HEK293 (cell line): ENCODE data around the gene ETV6.

ENCODE experiments used
- GLIS2 ChIP-seq: fragments of 450-650 bp; formaldehyde crosslinking; IDR thresholded peaks from 2 replicates; pipeline ENCODE4 v1.5.1; 2016; ENCODE audit warnings: missing biosample characterization, missing genetic modification characterization
- OVOL3 ChIP-seq: fragments of 450-650 bp; formaldehyde crosslinking; IDR thresholded peaks from 2 replicates; pipeline ENCODE4 v1.5.1; 2016; ENCODE audit warnings: missing biosample characterization, missing genetic modification characterization
- YY1 ChIP-seq: fragments of 450-650 bp; formaldehyde crosslinking; IDR thresholded peaks from 2 replicates; pipeline ENCODE4 v1.5.1; 2018; ENCODE audit warnings: missing biosample characterization, missing genetic modification characterization
- ZNF121 ChIP-seq: fragments of 450-650 bp; formaldehyde crosslinking; IDR thresholded peaks from 2 replicates; pipeline ENCODE4 v1.5.1; 2016; ENCODE audit warnings: missing biosample characterization, missing genetic modification characterization
- ZNF654 ChIP-seq: fragments of 450-650 bp; formaldehyde crosslinking; IDR thresholded peaks from 2 replicates; pipeline ENCODE4 v1.5.1; 2016; ENCODE audit warnings: low read depth, missing biosample characterization, missing genetic modification characterization
- ZNF837 ChIP-seq: fragments of 450-650 bp; formaldehyde crosslinking; IDR thresholded peaks from 2 replicates; pipeline ENCODE4 v1.5.1; 2016; ENCODE audit warnings: missing biosample characterization, missing genetic modification characterization
- TF ChIP-seq, protein P1 (sequence below): fragments of 450-650 bp; formaldehyde crosslinking; IDR thresholded peaks from 2 replicates; pipeline ENCODE4 v1.5.1; 2016; ENCODE audit warnings: missing biosample characterization, missing genetic modification characterization, borderline replicate concordance
- TF ChIP-seq, protein P2 (sequence below): fragments of 450-650 bp; formaldehyde crosslinking; IDR thresholded peaks from 2 replicates; pipeline ENCODE4 v1.5.1; 2016; ENCODE audit warnings: missing biosample characterization, missing genetic modification characterization
- TF ChIP-seq, protein P3 (sequence below): fragments of 450-650 bp; formaldehyde crosslinking; IDR thresholded peaks from 2 replicates; pipeline ENCODE4 v1.5.1; 2016; ENCODE audit warnings: missing biosample characterization, missing genetic modification characterization

DNA sequence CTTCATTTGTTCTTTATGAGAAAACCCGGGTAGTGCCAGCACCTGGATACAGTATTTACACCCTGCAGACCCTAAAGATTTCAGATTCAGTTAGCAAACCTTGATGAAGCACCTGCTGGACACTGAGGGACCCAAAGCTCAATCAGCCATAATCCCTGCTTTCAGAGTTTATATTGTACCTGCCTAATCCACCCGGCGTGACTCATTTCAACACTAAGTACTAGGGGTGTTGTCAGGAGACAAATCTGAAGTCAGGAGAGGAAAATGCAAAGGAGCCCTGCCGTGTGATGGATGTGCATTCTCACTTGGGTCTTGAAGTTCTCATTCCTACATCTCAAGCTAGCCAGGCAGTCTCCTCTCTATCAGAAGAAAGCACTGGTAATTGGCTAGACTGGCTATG is 244.5 kb downstream of the ETV6 start:
- TF ChIP-seq OVOL3 (tag by site-specific recombination) (no peak), ZNF837 (tag by site-specific recombination) (no peak), ZNF121 (tag by site-specific recombination) (no peak), GLIS2 (tag by site-specific recombination) (no peak), ZNF654 (tag by site-specific recombination) (no peak), YY1 (tag by site-specific recombination) (no peak)
- TF ChIP-seq, protein P1, sequence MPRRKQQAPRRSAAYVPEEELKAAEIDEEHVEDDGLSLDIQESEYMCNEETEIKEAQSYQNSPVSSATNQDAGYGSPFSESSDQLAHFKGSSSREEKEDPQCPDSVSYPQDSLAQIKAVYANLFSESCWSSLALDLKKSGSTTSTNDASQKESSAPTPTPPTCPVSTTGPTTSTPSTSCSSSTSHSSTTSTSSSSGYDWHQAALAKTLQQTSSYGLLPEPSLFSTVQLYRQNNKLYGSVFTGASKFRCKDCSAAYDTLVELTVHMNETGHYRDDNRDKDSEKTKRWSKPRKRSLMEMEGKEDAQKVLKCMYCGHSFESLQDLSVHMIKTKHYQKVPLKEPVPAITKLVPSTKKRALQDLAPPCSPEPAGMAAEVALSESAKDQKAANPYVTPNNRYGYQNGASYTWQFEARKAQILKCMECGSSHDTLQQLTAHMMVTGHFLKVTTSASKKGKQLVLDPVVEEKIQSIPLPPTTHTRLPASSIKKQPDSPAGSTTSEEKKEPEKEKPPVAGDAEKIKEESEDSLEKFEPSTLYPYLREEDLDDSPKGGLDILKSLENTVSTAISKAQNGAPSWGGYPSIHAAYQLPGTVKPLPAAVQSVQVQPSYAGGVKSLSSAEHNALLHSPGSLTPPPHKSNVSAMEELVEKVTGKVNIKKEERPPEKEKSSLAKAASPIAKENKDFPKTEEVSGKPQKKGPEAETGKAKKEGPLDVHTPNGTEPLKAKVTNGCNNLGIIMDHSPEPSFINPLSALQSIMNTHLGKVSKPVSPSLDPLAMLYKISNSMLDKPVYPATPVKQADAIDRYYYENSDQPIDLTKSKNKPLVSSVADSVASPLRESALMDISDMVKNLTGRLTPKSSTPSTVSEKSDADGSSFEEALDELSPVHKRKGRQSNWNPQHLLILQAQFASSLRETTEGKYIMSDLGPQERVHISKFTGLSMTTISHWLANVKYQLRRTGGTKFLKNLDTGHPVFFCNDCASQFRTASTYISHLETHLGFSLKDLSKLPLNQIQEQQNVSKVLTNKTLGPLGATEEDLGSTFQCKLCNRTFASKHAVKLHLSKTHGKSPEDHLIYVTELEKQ (tag by site-specific recombination) = no peak
- TF ChIP-seq, protein P2, sequence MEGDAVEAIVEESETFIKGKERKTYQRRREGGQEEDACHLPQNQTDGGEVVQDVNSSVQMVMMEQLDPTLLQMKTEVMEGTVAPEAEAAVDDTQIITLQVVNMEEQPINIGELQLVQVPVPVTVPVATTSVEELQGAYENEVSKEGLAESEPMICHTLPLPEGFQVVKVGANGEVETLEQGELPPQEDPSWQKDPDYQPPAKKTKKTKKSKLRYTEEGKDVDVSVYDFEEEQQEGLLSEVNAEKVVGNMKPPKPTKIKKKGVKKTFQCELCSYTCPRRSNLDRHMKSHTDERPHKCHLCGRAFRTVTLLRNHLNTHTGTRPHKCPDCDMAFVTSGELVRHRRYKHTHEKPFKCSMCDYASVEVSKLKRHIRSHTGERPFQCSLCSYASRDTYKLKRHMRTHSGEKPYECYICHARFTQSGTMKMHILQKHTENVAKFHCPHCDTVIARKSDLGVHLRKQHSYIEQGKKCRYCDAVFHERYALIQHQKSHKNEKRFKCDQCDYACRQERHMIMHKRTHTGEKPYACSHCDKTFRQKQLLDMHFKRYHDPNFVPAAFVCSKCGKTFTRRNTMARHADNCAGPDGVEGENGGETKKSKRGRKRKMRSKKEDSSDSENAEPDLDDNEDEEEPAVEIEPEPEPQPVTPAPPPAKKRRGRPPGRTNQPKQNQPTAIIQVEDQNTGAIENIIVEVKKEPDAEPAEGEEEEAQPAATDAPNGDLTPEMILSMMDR (tag by site-specific recombination) = no peak
- TF ChIP-seq, protein P3, sequence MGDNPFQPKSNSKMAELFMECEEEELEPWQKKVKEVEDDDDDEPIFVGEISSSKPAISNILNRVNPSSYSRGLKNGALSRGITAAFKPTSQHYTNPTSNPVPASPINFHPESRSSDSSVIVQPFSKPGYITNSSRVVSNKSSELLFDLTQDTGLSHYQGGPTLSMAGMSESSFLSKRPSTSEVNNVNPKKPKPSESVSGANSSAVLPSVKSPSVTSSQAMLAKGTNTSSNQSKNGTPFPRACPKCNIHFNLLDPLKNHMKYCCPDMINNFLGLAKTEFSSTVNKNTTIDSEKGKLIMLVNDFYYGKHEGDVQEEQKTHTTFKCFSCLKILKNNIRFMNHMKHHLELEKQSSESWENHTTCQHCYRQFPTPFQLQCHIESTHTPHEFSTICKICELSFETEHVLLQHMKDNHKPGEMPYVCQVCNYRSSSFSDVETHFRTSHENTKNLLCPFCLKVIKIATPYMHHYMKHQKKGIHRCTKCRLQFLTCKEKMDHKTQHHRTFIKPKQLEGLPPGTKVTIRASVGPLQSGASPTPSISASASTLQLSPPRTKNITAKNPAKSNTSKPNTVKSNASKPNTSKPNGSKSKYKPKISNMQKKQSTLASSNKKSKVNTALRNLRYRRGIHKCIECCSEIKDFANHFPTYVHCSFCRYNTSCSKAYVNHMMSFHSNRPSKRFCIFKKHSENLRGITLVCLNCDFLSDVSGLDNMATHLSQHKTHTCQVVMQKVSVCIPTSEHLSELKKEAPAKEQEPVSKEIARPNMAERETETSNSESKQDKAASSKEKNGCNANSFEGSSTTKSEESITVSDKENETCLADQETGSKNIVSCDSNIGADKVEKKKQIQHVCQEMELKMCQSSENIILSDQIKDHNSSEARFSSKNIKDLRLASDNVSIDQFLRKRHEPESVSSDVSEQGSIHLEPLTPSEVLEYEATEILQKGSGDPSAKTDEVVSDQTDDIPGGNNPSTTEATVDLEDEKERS (tag by site-specific recombination) = no peak
